ENCODE results near the gene SRPRB.

SRPRB gene, protein sequence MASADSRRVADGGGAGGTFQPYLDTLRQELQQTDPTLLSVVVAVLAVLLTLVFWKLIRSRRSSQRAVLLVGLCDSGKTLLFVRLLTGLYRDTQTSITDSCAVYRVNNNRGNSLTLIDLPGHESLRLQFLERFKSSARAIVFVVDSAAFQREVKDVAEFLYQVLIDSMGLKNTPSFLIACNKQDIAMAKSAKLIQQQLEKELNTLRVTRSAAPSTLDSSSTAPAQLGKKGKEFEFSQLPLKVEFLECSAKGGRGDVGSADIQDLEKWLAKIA

GRCh38 chr3:133805702-133806475 lies at the start of gene SRPRB:
SRPRB (plus strand) TSS chr3:133805815; CDS start chr3:133805849, 34 bp downstream.
- peak; percentile 99 for DNase-seq (ENCODE audit: low spot score)
- no peak for FAIRE-seq

GRCh38 chr3:133756716-133757694 lies 48.6 kb upstream of the SRPRB start:
- no peak for DNase-seq (ENCODE audit: low spot score)
- FAIRE-seq: no peak

- no peak for FAIRE-seq
- no peak for DNase-seq (ENCODE audit: low spot score)
Measured at GRCh38 chr3:133757701-133758567, 47.7 kb upstream of the SRPRB start.

- DNase-seq (ENCODE audit: low spot score) (no peak), FAIRE-seq (no peak)
Measured at GRCh38 chr3:133758568-133758928, 47.1 kb upstream of the SRPRB start.

DNA sequence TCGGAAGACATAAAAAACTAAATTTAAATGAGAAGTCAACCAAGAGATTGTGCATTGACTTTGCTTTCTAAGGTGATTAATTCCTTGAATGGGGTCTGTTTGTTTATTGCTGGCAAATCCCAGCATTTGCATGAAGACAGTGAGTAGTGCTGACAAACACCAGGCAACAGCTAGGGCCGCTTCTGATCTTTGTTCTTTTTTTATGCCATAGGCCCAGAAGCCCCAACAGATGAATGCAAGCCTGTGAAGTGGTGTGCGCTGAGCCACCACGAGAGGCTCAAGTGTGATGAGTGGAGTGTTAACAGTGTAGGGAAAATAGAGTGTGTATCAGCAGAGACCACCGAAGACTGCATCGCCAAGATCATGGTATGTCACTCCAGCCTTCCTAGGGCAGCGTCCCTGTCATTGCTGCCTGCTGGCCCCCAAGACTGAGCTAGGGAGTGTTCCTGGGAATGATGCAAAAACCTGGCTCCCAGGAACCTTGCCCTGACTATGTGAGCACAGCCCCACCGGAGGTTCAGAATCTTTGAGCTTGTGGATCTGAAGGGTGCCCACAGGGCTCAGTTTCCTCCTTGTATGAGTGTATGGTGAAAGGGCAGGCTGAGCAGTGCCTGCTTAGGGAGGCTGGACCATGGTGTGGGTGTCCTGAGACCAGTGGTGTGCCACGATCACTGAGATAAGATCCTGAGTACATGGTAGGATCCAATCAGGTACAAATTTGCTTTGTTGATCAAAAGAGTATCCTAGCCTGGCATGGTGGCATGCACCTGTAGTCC lies 46.5 kb upstream of the SRPRB start:
- FAIRE-seq (no peak), DNase-seq (ENCODE audit: low spot score) (no peak)

DNA sequence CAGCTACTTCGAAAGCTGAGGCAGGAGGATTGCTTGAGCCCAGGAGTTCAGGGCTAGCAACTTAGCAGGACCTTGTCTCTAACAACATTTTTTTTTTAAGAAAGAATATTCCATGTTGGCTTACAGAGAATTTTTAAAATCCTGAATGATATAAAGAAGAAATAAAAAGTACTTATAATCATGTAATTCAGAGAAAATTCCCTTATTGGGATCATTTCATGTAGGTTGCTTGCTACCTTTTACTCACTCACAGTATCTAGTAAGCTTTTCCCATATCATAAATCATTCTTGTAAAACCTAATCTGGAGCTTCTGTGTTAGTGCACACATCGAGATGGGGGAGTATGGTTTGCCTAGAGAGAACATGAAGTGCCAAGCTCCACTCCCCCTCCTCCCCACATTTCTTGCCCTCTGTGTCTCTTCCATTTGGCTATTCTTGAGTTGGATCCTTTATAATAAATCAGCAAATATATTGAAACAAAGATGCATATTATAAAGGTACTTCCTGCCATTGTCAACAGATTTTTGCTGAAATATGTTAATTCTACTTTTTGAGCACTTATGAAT lies 45.8 kb upstream of the SRPRB start:
- DNase-seq (ENCODE audit: low spot score) (no peak), FAIRE-seq (no peak)

DNA sequence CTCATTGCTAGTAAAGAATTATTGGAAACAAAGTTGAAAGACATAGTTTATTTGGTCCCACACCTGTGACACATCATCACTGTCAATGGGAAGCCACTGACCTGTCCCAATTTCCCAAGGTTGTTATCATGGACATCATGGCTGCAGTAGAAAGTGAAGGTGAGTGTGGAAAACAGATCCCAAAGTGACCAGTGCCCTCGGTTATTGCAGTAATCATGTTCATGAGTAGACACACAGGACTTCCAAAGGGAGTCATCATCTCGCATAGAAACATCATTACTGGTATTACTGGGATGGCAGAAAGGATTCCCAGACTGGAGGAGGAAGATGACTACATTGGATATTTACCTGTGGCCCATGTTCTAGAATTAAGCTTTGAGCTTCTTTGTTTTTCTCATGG lies 44.7 kb upstream of the SRPRB start:
- no peak for FAIRE-seq
- DNase-seq (ENCODE audit: low spot score): no peak

- DNase-seq (ENCODE audit: low spot score): no peak
- no peak for FAIRE-seq
Measured at GRCh38 chr3:133761605-133762484, 43.8 kb upstream of the SRPRB start.

DNA sequence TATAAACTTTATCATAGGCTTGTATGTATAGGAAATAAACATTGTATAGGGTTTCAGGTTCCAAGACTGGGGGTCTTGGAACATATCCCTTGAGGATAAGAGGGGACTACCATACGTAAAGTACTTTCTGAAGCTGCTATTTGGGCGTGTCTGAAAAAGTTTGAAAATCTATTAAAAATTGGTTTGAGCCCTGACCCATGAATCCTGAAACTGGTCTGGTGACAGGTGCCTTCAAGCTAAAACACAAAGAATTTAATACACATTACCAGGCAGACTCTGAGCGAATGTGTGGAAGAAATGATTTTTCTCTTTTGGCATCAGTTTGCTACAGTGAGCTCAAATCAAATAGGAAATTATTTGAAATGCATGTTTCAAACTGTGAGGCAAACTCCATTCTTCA lies 43.1 kb upstream of the SRPRB start:
- DNase-seq (ENCODE audit: low spot score) (no peak), FAIRE-seq (no peak)

GRCh38 chr3:133763797-133764683 lies 41.6 kb upstream of the SRPRB start:
- FAIRE-seq: no peak
- no peak for DNase-seq (ENCODE audit: low spot score)

- FAIRE-seq: no peak
- DNase-seq (ENCODE audit: low spot score): no peak
Measured at GRCh38 chr3:133765256-133765655, 40.4 kb upstream of the SRPRB start.

DNA sequence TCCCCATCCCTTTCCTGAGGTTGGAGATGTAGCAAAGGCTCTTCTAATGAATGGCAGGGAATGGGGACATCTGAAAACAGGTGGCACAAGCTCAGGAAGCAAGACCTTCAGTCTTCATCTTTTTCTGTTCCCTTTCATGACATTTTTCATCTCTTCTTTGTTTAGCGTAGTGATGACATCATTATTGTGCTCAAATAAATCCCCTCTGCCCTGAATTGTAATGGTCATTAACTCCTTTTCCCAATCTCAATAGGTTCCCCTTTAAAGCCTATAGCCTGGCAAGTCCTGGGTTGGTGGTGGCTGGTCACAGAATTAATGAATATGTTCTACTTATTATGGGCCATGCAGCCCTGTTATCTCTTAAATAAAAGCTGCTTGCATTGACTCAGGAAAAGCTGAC lies 38.0 kb upstream of the SRPRB start:
- FAIRE-seq: no peak
- DNase-seq (ENCODE audit: low spot score): no peak

GRCh38 chr3:133769536-133769935 lies 36.1 kb upstream of the SRPRB start:
- no peak for DNase-seq (ENCODE audit: low spot score)
- no peak for FAIRE-seq

- FAIRE-seq (no peak), DNase-seq (ENCODE audit: low spot score) (no peak)
Measured at GRCh38 chr3:133773732-133774131, 31.9 kb upstream of the SRPRB start.

DNA sequence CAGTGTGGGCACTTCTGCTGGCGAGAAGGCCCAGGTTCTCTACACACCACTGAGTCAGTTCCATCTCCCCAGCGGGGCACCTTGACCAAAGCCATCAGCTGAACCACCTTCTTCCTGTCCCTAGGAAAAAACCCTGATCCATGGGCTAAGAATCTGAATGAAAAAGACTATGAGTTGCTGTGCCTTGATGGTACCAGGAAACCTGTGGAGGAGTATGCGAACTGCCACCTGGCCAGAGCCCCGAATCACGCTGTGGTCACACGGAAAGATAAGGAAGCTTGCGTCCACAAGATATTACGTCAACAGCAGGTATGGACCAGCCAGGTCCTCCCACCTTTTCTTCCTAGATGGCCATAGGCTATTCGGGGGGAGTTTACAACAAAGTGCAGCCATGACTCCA lies 30.3 kb upstream of the SRPRB start:
- no peak for DNase-seq (ENCODE audit: low spot score)
- no peak for FAIRE-seq

DNA sequence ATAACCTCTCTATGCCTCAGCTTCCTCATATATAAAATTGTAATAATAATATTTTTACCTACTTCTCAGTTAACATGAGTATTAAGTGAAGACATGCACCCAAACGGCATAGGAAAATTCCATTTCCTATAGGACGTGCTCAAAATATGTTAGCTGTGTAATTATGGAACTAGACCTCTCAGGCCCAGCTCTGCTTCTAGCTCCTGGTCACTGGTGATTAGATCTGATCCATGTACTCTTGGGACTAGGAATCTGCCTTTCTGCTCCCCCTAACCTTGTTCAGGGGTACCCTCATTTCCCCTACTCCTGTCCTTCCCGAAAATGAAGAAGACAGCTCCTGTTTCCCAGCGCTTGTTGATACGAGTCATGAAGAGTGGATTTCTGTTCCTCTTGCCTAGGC lies 29.8 kb upstream of the SRPRB start:
- no peak for FAIRE-seq
- DNase-seq (ENCODE audit: low spot score): no peak

DNA sequence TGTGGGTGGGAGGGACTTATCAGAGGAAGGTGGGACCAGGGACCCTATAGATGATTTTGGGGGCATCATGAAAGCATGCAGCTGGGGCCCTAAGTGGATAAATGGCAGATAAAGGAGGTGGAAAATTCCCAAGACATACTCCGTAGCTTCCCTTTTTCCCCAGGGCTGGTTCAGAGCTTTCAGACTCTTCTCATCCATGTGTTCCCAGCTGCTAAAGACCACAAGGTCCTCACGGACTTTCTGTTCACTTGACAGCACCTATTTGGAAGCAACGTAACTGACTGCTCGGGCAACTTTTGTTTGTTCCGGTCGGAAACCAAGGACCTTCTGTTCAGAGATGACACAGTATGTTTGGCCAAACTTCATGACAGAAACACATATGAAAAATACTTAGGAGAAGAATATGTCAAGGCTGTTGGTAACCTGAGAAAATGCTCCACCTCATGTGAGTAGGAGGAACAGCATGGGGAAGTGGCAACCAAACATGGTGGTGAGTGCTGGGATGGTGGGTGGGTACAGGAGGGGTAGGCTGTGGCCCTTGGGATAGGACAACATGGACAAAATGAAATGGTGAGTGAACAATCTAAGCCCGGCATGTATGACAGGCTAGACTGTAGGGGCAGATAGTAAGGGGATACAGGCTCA lies 28.7 kb upstream of the SRPRB start:
- FAIRE-seq (no peak), DNase-seq (ENCODE audit: low spot score) (no peak)
